OCI-M2 (cell line): ENCODE data around the gene P2RY2.

Experiments
- DNase-seq: peaks from one replicate; lab custom pipeline; 2025; ENCODE audit not compliant: unreplicated experiment; lab: John Stamatoyannopoulos, UW

The P2RY2 gene

DNA sequence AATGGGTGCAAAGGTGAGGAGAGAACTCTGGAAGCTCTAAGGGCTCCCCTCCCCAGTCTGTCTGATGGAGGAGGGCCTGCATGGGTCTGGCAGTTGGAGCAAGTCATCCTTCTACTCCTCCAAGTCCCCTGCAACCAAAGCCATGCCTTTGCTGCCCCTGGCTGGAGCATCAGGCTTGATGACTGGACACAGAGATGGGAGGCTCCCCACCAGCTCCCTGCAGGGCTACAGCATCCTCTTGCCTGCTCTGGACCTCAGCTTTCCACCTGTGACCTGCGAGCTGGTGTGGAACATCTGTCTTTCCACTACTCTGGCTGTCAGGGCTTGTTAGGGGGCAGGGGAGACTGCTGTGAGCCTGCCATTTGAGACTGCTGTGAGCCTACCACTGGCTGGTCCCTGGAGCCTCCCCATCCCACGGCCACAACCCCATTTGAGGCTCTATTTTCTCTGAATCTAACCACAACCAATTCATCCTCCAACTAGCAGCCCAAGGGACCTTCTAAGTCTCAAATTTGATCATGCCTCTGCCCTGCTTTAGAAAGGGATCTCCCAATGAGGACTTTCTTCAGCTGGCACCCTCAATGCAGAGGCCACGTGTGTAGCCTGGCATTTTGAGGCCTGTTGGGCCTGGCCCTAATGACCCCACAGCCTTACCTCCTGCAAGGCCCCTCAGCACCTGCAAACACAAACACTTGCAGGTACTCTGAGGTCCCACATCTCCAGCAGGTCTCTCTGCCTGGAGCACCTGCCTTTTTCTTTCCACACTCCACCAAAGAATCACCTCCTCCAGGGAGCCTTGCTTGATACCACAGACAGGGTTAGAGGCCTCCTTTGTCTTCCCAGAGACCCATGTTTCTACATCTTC, 63.9 kb downstream of the P2RY2 start:
- DNase-seq, result no peak

DNA sequence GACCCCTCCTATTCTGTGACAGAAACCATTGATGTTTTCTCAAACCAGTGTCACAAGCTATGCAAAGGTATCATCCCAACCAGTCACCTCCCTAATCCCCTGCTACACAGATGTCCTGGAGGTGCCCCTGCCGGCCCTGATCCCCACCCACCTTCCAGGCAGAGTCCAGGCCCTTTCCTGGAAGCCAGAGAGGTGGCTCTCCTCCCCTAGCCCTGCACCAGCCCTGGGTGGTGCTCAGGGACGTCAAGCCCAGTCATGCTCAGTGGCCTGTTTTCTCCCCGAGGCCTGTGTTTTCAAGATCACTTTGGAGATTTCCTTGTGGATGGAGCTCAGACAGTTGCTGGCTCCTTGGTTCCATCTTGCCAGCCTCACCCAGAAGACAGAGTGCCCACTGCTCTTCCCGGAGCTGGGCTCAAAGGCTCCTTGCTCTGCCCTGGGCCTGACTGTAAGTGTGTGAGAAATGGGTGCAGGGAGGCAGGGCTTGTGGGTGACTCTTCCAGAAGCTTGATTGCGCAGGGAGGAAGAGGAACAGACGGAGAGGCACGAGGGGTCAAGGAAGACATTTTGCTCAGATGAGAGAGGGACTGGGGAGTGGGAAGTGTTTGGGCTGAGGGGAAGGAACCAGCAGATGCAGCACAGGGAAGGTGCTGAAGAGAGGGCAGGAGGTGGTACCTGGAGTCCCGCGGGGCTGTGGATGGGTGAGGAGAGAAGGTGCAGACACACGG, 65.4 kb downstream of the P2RY2 start:
- DNase-seq, result no peak

DNA sequence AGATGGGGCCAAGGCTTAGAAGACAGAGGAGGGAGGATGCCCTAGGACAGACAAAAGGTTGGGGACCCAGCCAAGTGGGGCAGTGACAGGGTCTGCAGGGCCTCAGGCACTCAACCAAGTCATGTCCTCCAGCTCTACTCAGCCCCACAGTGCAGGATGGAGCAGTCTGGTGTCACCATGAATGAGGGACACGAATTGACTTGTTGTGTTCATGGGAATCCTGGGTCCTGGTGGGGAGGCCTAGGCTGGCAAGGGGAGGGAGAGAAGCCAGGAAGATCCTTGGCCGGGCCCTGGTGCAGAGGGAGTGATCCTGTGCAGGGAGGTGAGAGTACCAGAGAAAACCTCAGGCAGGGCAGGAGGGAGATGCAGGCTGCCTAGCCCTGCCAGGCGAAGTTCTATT, 66.0 kb downstream of the P2RY2 start:
- no peak for DNase-seq

DNA sequence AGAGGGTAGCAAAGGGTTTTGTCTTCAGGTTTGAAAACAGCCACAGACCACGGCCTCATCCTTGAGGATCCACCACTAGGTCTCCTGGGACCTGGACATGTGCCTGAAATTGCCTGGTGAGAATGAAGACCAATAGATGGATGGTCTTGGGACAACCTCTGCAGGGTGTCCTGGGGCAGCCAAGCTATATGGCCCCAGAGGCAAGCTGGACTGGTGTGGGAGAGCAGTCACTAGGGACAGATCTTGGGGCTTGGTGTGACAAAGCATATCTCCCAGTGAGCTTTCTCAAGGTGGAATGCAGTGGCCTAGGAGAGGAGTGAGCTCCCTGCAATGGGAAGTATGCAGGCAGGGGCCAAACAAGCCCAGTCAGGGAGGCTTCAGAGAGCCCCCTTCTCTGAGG, 67.6 kb downstream of the P2RY2 start:
- no peak for DNase-seq
